Right lobe of liver (tissue), 6 donors: ENCODE measurements around the gene PPAN. TPM values are rescaled to one million over a fixed set of nuclear protein-coding genes. Genes with fewer than 3 reads are reported as not detected.

Experiments used
- ATAC-seq, 4 donors: fragments of 200-7000 bp; cut with Tn5 transposase; one replicate each; pipeline ENCODE4 v1.9.1; 2020; ENCODE audit warnings: mild to moderate bottlenecking in 4 of 4, moderate library complexity in 4 of 4
- DNase-seq, 3 donors: peaks; one replicate each; pipeline ENCODE4 v3.0.0-alpha.2; 2020
- H3K27ac ChIP-seq, 3 donors: fragments of 200-600 bp; one replicate each; pipeline ENCODE4 v1.8.0; 2022
- H3K27me3 ChIP-seq, 2 donors: fragments of 200-600 bp; one replicate each; pipeline ENCODE4 v1.8.0; 2022
- H3K36me3 ChIP-seq, 4 donors: fragments of 200-600 bp; sonication (generic) in 1 of 4; one replicate each; pipeline versions ENCODE4 v1.5.1 to v1.8.0; 2017 to 2022; ENCODE audit warnings: control low read depth in 1 of 4
- H3K4me1 ChIP-seq, 4 donors: fragments of 200-600 bp; sonication (generic) in 1 of 4; one replicate each; pipeline versions ENCODE4 v1.5.1 to v1.8.0; 2017 to 2022; ENCODE audit warnings: control low read depth in 1 of 4
- H3K4me3 ChIP-seq, 3 donors: fragments of 200-600 bp; one replicate each; pipeline ENCODE4 v1.8.0; 2022
- H3K9me3 ChIP-seq, 4 donors: fragments of 200-600 bp; sonication (generic) in 1 of 4; one replicate each; pipeline versions ENCODE4 v1.5.1 to v1.8.0; 2017 to 2022; ENCODE audit warnings: control low read depth in 1 of 4
- CTCF ChIP-seq, 4 donors: fragments of 200-600 bp in 3 of 4; fragments of 450-650 bp in 1 of 4; IDR thresholded peaks; one replicate each; pipeline versions ENCODE4 v1.5.1 to v1.8.0; 2016 to 2022; ENCODE audit warnings: antibody characterized with exemption in 4 of 4, mild to moderate bottlenecking in 2 of 4
- POLR2A ChIP-seq: fragments of 450-650 bp; IDR thresholded peaks from one replicate; pipeline ENCODE4 v1.6.1; 2017; ENCODE audit warnings: antibody characterized with exemption, mild to moderate bottlenecking
- WGBS: methylation state at CpG from one replicate; pipeline ENCODE4 v1.1.6; 2018; ENCODE audit warnings: low coverage, low lambda C conversion rate; ENCODE audit not compliant: insufficient coverage; ENCODE audit errors: missing lambda C conversion rate; 5-methylcytosine and 5-hydroxymethylcytosine counted together
- intact Hi-C, 2 donors: fragments of 100-400 bp; cut with DNase I; formaldehyde crosslinking; loops; one replicate each; pipeline versions ENCODE4 v1.11.2 to v1.14.1; 2022
- small RNA-seq, 2 experiments: library from RNA; depleted of rRNA; stranded (forward); fragments of <200 nt; gene quantifications; one replicate each; pipeline ENCODE3, GENCODE V24; 2016
- total RNA-seq, 6 experiments: library from RNA; depleted of rRNA in 2 of 6; stranded (reverse); fragments of >200 nt in 2 of 6; fragmentation: NEBNext Ultra II Directional in 3 of 6; extraction: Animal tissue kit (Norgen Biotek cat#: 25700) in 3 of 6; gene quantifications; one replicate each; pipeline versions ENCODE4 v1.1.0 to v1.2.4, GENCODE V29; 2016 to 2023
- donor health status: DM: no; HTN: yes; CAD: no.
- donor health status: DM: no; HTN: no; CAD: no.
- donor health status: DM: no; HTN: no; CAD: no.
- donor health status: DM: no; HTN: yes; CAD: no.
- donor health status: DM: no; HTN: yes; CAD: no.

Gene PPAN
- total RNA-seq, 6 experiments from 2014 or later, result 11.2 to 19.9 (median 18.4) TPM

- H3K36me3 ChIP-seq, result peaks cover 4 to 84% (median 36%) of the 10 kb centered on the region in 4 donors
- intact Hi-C loops, result no loop called here
- no peak for DNase-seq
Observed at GRCh38 chr19:10158071-10158470, 51.9 kb downstream of the PPAN start.

GRCh38 chr19:10158485-10158884 lies 52.3 kb downstream of the PPAN start:
- Histone ChIP-seq H3K9me3 (no peaks in the 10 kb centered on the region), H3K4me1 (no peaks in the 10 kb centered on the region), H3K27ac (no peak overlapping the region), H3K4me3 (no peak overlapping the region), H3K36me3 (peaks cover 4 to 84% (median 36%) of the 10 kb centered on the region in 4 donors), H3K27me3 (no peaks in the 10 kb centered on the region)
- intact Hi-C loops, result no loop called here
- WGBS, result 80% methylated on average over 1 of the region's 11 CpGs
- no peak for ATAC-seq
- DNase-seq, result no peak
- TF ChIP-seq POLR2A (no peak), CTCF (IDR thresholded peaks at IDR 0.05) (no peak)

More at GRCh38 chr19:10158071-10158470, 51.9 kb downstream of the PPAN start:
- ATAC-seq, result no peak
- Histone ChIP-seq H3K27me3 (no peaks in the 10 kb centered on the region), H3K9me3 (no peaks in the 10 kb centered on the region), H3K27ac (no peak overlapping the region), H3K4me1 (no peaks in the 10 kb centered on the region), H3K4me3 (no peak overlapping the region)
- TF ChIP-seq CTCF (IDR thresholded peaks at IDR 0.05), result no peak
- no peak for TF ChIP-seq POLR2A
- no CpG with 5 or more reads among the region's 8 CpGs for WGBS

GRCh38 chr19:10159610-10160009 lies 53.4 kb downstream of the PPAN start:
- intact Hi-C loops, result no loop called here
- H3K27ac ChIP-seq, result no peak overlapping the region
- DNase-seq (no peak), ATAC-seq (no peak)
- no peaks in the 10 kb centered on the region for H3K27me3 ChIP-seq
- no peak overlapping the region for H3K4me3 ChIP-seq
- no peaks in the 10 kb centered on the region for H3K9me3 ChIP-seq
- no peak for TF ChIP-seq POLR2A
- no peak for TF ChIP-seq CTCF (IDR thresholded peaks at IDR 0.05)
- H3K36me3 ChIP-seq, result peaks cover 4 to 74% (median 31%) of the 10 kb centered on the region in 4 donors
- 93% methylated on average over 12 of the region's 16 CpGs for WGBS
- H3K4me1 ChIP-seq, result no peaks in the 10 kb centered on the region

Small RNA genes lying within 50 kb of the gene (small RNA-seq; reads per million reads assigned to genes)
- gene SNORD105 (52.1 to 59.7 reads per million in 2 experiments), gene SNORD105B (2,100 to 2,421 reads per million in 2 experiments)

Other genes starting within 250 kb of the PPAN start
- 10 to 100 TPM in 5 of 6 experiments, 1 to 10 TPM in 1; 3.8 to 72.5 (median 31.8) TPM for gene OLFM2, start 169.8 kb upstream of the PPAN start, total RNA-seq
- 10 to 100 TPM in 2 of 6 experiments, 1 to 10 TPM in 4; 3.3 to 20.2 (median 9.4) TPM for gene COL5A3, start 95.9 kb upstream of the PPAN start, total RNA-seq
- gene RDH8, start 92.9 kb upstream of the PPAN start, total RNA-seq, result not detected
- 100 to 1,000 TPM in 1 of 6 experiments, 10 to 100 TPM in 5; 68.5 to 119 (median 88.9) TPM for gene SHFL, start 20.0 kb upstream of the PPAN start, total RNA-seq
- 10 to 100 TPM; 12.6 to 18.6 (median 15.0) TPM for gene ANGPTL6, start 3.7 kb upstream of the PPAN start, total RNA-seq
- gene P2RY11, start 5.3 kb downstream of the PPAN start, total RNA-seq, result 1 to 10 TPM; 2.9 to 6.8 (median 5.0) TPM
- 100 to 1,000 TPM in 2 of 6 experiments, 10 to 100 TPM in 4; 68.5 to 142 (median 81.4) TPM for gene EIF3G, start 13.5 kb downstream of the PPAN start, total RNA-seq
- gene DNMT1, start 88.6 kb downstream of the PPAN start, total RNA-seq, result 10 to 100 TPM; 12.6 to 37.3 (median 24.4) TPM
- 1 to 10 TPM; 1.7 to 6.6 (median 4.1) TPM for gene S1PR2, start 125.0 kb downstream of the PPAN start, total RNA-seq
- gene MRPL4, start 145.9 kb downstream of the PPAN start, total RNA-seq, result 100 to 1,000 TPM in 1 of 6 experiments, 10 to 100 TPM in 5; 33.7 to 109 (median 38.2) TPM
- 100 to 1,000 TPM in 1 of 6 experiments, 10 to 100 TPM in 4, 1 to 10 TPM in 1; 4.6 to 186 (median 38.5) TPM for gene ICAM1, start 164.8 kb downstream of the PPAN start, total RNA-seq
- 1 to 10 TPM in 1 of 6 experiments, under 1 TPM in 2, not detected in 3; 0.62 to 1.6 (median 0.80) TPM for gene ICAM4, start 180.6 kb downstream of the PPAN start, total RNA-seq
- under 1 TPM in 3 of 6 experiments, not detected in 3; 0.06 to 0.27 (median 0.24) TPM for gene ICAM5, start 183.6 kb downstream of the PPAN start, total RNA-seq
- 1 to 10 TPM in 5 of 6 experiments, under 1 TPM in 1; 0.62 to 4.4 (median 1.5) TPM for gene ZGLP1, start 203.5 kb downstream of the PPAN start, total RNA-seq
- gene FDX2, start 209.7 kb downstream of the PPAN start, total RNA-seq, result 10 to 100 TPM in 4 of 6 experiments, 1 to 10 TPM in 2; 8.9 to 17.1 (median 10.7) TPM
- gene RAVER1, start 227.2 kb downstream of the PPAN start, total RNA-seq, result 1 to 10 TPM; 5.2 to 9.5 (median 7.1) TPM
- gene ICAM3, start 233.3 kb downstream of the PPAN start, total RNA-seq, result 10 to 100 TPM; 11.4 to 35.5 (median 22.4) TPM